ENCODE results near the gene STEAP3. TPM values are rescaled to one million over a fixed set of nuclear protein-coding genes. Genes with fewer than 3 reads are reported as not detected.
A peak's percentile ranks its signal among the peaks of the same experiment; 100 is the strongest.

The STEAP3 gene
- total RNA-seq, 2 donors from 2014 or later: 4.4 to 7.9 TPM

GRCh38 chr2:119265693-119266066 is 42.0 kb downstream of the STEAP3 start:
- H3K9ac ChIP-seq (ENCODE audit: extremely low read depth, low read length, poor library complexity, severe bottlenecking): no peak overlapping the region
- H3K9me3 ChIP-seq (ENCODE audit: control insufficient read depth, low read length): no peaks in the 10 kb centered on the region
- no peaks in the 10 kb centered on the region for H3K4me1 ChIP-seq (ENCODE audit: control insufficient read depth, insufficient read depth, low read length)
- no peak overlapping the region for H3K4me3 ChIP-seq (ENCODE audit: low read length)
- Mint-ChIP-seq H3K4me1 (no peaks in the 10 kb centered on the region), H3K36me3 (ENCODE audit: low read depth) (no peaks in the 10 kb centered on the region), H3K9me3 (peaks cover 1% of the 10 kb centered on the region), H3K4me3 (no peak overlapping the region), H3K27me3 (ENCODE audit: insufficient read depth) (no peaks in the 10 kb centered on the region), H3K27ac (no peak overlapping the region)
- no peak for TF ChIP-seq CTCF (conservative IDR thresholded peaks at IDR 0.05)
- no peak overlapping the region for H3K27ac ChIP-seq (ENCODE audit: low read depth, low read length)
- WGBS, 2 experiments (ENCODE audit: insufficient coverage in 1 of 2, insufficient read length in 1 of 2): 86 to 89% methylated on average over 5 to 6 of the region's 6 CpGs
- DNase-seq: peak; percentile 40
- no peaks in the 10 kb centered on the region for H3K27me3 ChIP-seq (ENCODE audit: control insufficient read depth, insufficient read depth, low read length, poor library complexity, severe bottlenecking)
- H3K36me3 ChIP-seq (ENCODE audit: control insufficient read depth, insufficient read depth, low read length): no peaks in the 10 kb centered on the region

- TF ChIP-seq CTCF (conservative IDR thresholded peaks at IDR 0.05): no peak
- Histone ChIP-seq H3K36me3 (ENCODE audit: control insufficient read depth, insufficient read depth, low read length) (no peaks in the 10 kb centered on the region), H3K9me3 (ENCODE audit: control insufficient read depth, low read length) (no peaks in the 10 kb centered on the region), H3K4me1 (ENCODE audit: control insufficient read depth, insufficient read depth, low read length) (no peaks in the 10 kb centered on the region), H3K9ac (ENCODE audit: extremely low read depth, low read length, poor library complexity, severe bottlenecking) (no peak overlapping the region), H3K4me3 (ENCODE audit: low read length) (no peak overlapping the region), H3K27ac (ENCODE audit: low read depth, low read length) (no peak overlapping the region), H3K27me3 (ENCODE audit: control insufficient read depth, insufficient read depth, low read length, poor library complexity, severe bottlenecking) (no peaks in the 10 kb centered on the region)
- peak; percentile 33 for DNase-seq
- 89 to 90% methylated on average over 7 to 8 of the region's 8 CpGs for WGBS, 2 experiments (ENCODE audit: insufficient coverage in 1 of 2, insufficient read length in 1 of 2)
- Mint-ChIP-seq H3K36me3 (ENCODE audit: low read depth) (no peaks in the 10 kb centered on the region), H3K27me3 (ENCODE audit: insufficient read depth) (no peaks in the 10 kb centered on the region), H3K27ac (no peak overlapping the region), H3K4me3 (no peak overlapping the region), H3K4me1 (no peaks in the 10 kb centered on the region), H3K9me3 (peaks cover 2% of the 10 kb centered on the region)
These were observed 42.5 kb downstream of the STEAP3 start for GRCh38 chr2:119266091-119266589.

GRCh38 chr2:119267604-119268003 is 44.0 kb downstream of the STEAP3 start:
- Mint-ChIP-seq H3K9me3 (peaks cover 3% of the 10 kb centered on the region), H3K27me3 (ENCODE audit: insufficient read depth) (no peaks in the 10 kb centered on the region), H3K4me3 (no peak overlapping the region), H3K4me1 (no peaks in the 10 kb centered on the region), H3K36me3 (ENCODE audit: low read depth) (no peaks in the 10 kb centered on the region), H3K27ac (no peak overlapping the region)
- no peak overlapping the region for H3K9ac ChIP-seq (ENCODE audit: extremely low read depth, low read length, poor library complexity, severe bottlenecking)
- DNase-seq: peak; percentile 40
- H3K9me3 ChIP-seq (ENCODE audit: control insufficient read depth, low read length): no peaks in the 10 kb centered on the region
- no peaks in the 10 kb centered on the region for H3K27me3 ChIP-seq (ENCODE audit: control insufficient read depth, insufficient read depth, low read length, poor library complexity, severe bottlenecking)
- no peak for TF ChIP-seq CTCF (conservative IDR thresholded peaks at IDR 0.05)
- no peak overlapping the region for H3K4me3 ChIP-seq (ENCODE audit: low read length)
- no peak overlapping the region for H3K27ac ChIP-seq (ENCODE audit: low read depth, low read length)
- H3K4me1 ChIP-seq (ENCODE audit: control insufficient read depth, insufficient read depth, low read length): no peaks in the 10 kb centered on the region
- H3K36me3 ChIP-seq (ENCODE audit: control insufficient read depth, insufficient read depth, low read length): no peaks in the 10 kb centered on the region
